Esophagus squamous epithelium (tissue), 4 donors: ENCODE data around the gene C16orf74.

Experiments
- POLR2A ChIP-seq, 4 donors: fragments of 450-650 bp; IDR thresholded peaks; one replicate each; pipeline ENCODE4 v1.6.1; 2017; ENCODE audit warnings: antibody characterized with exemption in 4 of 4, mild to moderate bottlenecking in 4 of 4, moderate library complexity in 3 of 4
- TF ChIP-seq, protein P1 (sequence below), 6 experiments: fragments of 450-650 bp in 4 of 6; fragments of 200-600 bp in 2 of 6; sonication (generic) in 2 of 6; IDR thresholded peaks; one replicate each; pipeline ENCODE4 v1.5.1; 2016 to 2019; ENCODE audit warnings: antibody characterized with exemption in 6 of 6, mild to moderate bottlenecking in 4 of 6, moderate library complexity in 4 of 6

- TF ChIP-seq, protein P1, sequence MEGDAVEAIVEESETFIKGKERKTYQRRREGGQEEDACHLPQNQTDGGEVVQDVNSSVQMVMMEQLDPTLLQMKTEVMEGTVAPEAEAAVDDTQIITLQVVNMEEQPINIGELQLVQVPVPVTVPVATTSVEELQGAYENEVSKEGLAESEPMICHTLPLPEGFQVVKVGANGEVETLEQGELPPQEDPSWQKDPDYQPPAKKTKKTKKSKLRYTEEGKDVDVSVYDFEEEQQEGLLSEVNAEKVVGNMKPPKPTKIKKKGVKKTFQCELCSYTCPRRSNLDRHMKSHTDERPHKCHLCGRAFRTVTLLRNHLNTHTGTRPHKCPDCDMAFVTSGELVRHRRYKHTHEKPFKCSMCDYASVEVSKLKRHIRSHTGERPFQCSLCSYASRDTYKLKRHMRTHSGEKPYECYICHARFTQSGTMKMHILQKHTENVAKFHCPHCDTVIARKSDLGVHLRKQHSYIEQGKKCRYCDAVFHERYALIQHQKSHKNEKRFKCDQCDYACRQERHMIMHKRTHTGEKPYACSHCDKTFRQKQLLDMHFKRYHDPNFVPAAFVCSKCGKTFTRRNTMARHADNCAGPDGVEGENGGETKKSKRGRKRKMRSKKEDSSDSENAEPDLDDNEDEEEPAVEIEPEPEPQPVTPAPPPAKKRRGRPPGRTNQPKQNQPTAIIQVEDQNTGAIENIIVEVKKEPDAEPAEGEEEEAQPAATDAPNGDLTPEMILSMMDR (IDR thresholded peaks at IDR 0.05): no peak
- TF ChIP-seq POLR2A (IDR thresholded peaks at IDR 0.05): no peak
Observed at GRCh38 chr16:85715169-85716021, 35.5 kb downstream of the C16orf74 start.
